C4-2B (cell line): Measurements from ENCODE around the gene SYNE2.

Experiments
- H3K27ac ChIP-seq: fragments of 450-650 bp; 2 replicates; pipeline ENCODE4 v1.5.1; 2017
- CTCF ChIP-seq: fragments of 450-650 bp; conservative IDR thresholded peaks from 2 replicates; pipeline ENCODE4 v1.5.1; 2017; ENCODE audit warnings: mild to moderate bottlenecking
- ZFX ChIP-seq: fragments of 450-650 bp; IDR thresholded peaks from 2 replicates; pipeline ENCODE4 v1.6.1; 2017

SYNE2 gene

DNA sequence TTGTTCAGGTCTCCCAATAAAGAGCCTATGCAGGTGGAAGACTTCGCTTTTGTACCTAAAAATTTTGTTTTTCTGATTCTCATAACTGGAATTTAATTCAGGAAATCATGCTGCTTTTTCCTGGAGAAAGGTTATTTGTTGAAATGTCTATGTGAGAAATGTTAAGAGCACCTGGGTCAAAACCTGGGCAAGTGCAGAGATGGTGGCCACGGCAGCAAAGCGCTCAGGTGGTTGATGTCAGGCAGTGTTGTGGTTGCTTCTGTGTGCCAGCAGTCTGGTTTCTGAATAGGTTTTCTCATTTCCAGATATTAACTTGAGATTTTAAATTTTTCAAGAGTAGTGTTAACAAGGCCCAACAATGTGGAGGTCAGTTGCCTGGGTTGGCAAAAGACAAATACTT, 345.2 kb downstream of the SYNE2 start:
- TF ChIP-seq ZFX (no peak), CTCF (no peak)
- no peak overlapping the region for H3K27ac ChIP-seq

GRCh38 chr14:64198486-64198885, 345.7 kb downstream of the SYNE2 start:
- TF ChIP-seq CTCF (no peak), ZFX (no peak)
- H3K27ac ChIP-seq, result no peak overlapping the region

DNA sequence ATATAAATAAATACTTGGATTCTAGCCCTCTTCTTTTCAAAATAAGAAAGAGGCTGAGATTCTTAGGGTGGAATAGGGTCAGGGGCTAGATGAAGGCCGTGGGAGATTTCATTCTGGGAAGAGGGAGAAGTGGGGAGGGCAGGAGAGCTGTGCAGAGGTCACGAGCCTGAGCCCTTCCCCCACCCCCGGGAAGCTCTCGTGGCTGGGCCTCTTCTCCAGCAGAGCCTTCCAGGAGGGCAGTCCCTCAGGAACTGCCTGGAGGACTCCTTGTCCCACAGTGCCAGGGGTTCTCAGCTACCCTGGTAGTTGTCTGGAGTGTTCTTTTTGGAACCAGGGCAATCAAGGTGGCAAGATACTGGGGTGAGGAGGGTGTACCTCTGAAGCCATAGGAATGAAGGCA, 347.4 kb downstream of the SYNE2 start:
- no peak overlapping the region for H3K27ac ChIP-seq
- TF ChIP-seq CTCF (no peak), ZFX (no peak)

DNA sequence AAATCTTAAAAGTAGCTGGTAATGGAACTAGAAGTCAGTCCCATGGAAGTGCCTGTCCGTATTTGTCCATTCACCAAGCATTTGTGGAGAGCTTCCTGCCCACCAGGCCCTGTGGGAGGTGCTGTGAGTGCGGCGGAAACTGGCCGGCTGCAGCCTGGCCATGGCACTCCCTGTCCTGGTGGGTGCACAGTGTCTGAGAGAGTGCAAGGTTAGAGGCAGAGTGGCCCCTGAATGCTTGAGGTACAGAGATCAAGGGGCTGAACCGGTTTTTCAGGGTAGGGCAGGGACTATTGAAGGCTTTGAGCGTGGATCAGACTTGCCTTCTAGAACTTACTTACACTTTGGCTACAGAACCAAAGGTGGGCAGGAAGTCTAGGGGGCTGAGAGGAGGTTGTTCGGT, 348.5 kb downstream of the SYNE2 start:
- no peak for TF ChIP-seq CTCF
- no peak for TF ChIP-seq ZFX
- no peak overlapping the region for H3K27ac ChIP-seq

- no peak for TF ChIP-seq CTCF
- TF ChIP-seq ZFX, result no peak
- H3K27ac ChIP-seq, result no peak overlapping the region
Measured at GRCh38 chr14:64201921-64202545, 349.2 kb downstream of the SYNE2 start.

- no peak overlapping the region for H3K27ac ChIP-seq
- TF ChIP-seq ZFX, result no peak
Measured at GRCh38 chr14:64202716-64203115, 349.9 kb downstream of the SYNE2 start.

DNA sequence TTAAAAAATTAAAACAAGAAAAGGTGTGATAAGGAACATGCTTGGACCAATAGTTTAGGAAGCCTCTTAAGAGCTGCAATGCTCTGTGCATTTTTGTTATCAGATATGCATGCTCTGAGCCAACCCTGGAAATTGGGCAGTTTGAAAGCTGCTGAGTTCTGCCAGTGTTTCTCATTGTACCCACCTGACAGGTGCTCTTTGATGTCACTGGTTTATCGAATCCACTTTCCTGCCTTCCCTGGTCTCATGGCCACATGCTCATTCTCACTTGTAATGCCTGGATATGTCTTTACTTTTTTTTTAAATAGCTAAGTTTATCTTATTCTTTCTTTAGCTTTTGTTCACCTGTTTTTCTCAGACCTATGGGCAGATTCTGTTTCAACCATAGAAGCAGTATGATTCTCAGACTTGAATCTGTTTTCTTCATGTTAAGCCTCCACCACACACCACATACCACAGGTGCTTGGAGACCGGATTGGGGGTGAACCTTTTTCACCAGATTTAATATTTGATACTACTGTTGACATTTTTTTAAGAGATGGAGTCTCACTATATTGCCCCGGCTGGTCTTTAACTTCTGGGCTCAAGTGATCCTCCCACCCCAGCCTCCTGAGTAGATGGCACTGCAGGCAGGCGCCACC, 350.7 kb downstream of the SYNE2 start:
- no peak overlapping the region for H3K27ac ChIP-seq
- TF ChIP-seq CTCF (no peak), ZFX (no peak)

DNA sequence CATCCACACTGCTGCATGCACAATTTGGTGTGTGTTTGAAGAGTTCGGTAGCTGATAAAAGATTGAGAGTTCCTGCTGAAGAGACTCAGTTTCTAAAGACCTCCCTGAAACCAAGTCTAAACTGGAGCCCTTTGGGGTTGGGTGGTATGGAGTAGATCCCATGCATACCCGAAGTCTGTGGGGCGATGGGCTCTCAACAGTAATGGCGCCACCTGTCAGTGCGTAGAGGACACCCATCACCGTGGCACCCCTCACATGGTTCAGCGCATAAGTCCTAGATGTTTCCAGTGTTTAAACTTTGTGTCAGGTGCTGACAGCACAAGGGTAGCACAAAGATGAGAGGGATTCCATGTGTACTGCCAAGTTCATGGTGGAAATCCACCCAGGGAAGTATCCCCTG, 355.5 kb downstream of the SYNE2 start:
- H3K27ac ChIP-seq, result no peak overlapping the region
- TF ChIP-seq ZFX (no peak), CTCF (no peak)
